Kidney glomerular epithelial cell (primary cell): ENCODE results near the gene HPX.
A peak's percentile ranks its signal among the peaks of the same experiment; 100 is the strongest.

Source experiments
- DNase-seq: peaks from one replicate; lab custom pipeline; 2025; lab: John Stamatoyannopoulos, UW

Gene HPX, protein sequence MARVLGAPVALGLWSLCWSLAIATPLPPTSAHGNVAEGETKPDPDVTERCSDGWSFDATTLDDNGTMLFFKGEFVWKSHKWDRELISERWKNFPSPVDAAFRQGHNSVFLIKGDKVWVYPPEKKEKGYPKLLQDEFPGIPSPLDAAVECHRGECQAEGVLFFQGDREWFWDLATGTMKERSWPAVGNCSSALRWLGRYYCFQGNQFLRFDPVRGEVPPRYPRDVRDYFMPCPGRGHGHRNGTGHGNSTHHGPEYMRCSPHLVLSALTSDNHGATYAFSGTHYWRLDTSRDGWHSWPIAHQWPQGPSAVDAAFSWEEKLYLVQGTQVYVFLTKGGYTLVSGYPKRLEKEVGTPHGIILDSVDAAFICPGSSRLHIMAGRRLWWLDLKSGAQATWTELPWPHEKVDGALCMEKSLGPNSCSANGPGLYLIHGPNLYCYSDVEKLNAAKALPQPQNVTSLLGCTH

DNA sequence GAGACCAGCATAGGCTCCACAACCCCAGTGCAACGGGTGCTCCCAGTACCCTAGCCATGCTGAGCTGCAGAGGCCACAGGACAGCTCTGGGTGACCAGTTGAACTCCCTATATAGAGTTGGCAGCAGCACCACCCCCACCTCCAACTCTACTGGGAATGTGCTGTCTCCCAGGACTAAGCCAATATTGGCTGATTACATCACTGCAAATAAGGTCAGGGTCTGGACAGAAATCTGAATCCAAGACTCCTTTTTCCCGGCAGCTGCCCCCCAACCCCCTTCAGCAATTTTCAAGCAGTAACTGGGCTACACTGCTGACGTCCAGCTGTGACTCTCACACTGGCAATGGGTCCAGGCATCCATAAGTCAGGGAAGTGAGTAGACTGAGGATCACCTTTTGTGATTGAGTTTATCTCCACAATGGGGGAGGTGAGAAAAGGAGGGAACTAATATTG is at the start of gene HPX:
HPX (minus strand) TSS at position 82 of the 453 bp plus-strand sequence; CDS start at position 58, 24 bp downstream.
- DNase-seq, result no peak

GRCh38 chr11:6489306-6489705 is 48.5 kb upstream of the HPX start:
- no peak for DNase-seq

GRCh38 chr11:6488821-6489220 is 48.0 kb upstream of the HPX start:
- no peak for DNase-seq

DNA sequence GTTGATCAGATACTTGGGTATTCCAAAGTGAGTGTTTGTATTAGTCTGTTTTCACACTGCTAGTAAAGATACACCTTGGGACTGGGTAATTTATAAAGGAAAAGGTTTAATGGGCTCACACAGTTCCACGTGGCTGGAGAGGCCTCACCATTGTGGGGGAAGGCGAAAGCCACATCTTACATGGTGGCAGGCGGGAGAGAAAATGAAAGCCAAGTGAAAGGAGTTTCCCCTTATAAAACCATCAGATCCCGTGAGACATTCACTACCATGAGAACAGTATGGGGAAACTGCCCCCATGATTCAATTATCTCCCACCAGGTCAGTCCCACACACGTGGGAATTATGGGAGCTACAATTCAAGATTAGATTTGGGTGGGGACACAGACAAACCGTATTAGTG is 47.6 kb upstream of the HPX start:
- DNase-seq, result no peak

GRCh38 chr11:6486938-6487337 is 46.2 kb upstream of the HPX start:
- DNase-seq, result no peak

- DNase-seq, result no peak
Observed at GRCh38 chr11:6486256-6486655, 45.5 kb upstream of the HPX start.

DNA sequence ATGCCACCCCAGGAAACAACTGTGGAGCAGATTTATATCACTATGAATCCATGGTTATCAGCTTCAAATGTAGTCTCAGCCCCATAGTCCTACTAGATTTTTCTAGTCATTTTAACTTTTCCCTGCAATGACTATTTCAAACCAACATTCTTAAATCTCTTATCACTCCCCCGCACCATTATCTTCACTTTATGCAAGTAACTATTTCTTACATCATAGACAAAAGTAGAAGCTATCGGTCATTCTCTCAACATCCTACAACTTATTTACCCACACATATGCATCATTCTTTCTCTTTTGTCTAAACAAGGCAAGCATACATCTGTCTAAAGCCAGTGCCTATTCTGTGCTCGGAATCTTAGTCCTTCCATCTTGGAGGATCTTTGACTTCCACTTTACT is 44.9 kb upstream of the HPX start:
- DNase-seq, result no peak

DNA sequence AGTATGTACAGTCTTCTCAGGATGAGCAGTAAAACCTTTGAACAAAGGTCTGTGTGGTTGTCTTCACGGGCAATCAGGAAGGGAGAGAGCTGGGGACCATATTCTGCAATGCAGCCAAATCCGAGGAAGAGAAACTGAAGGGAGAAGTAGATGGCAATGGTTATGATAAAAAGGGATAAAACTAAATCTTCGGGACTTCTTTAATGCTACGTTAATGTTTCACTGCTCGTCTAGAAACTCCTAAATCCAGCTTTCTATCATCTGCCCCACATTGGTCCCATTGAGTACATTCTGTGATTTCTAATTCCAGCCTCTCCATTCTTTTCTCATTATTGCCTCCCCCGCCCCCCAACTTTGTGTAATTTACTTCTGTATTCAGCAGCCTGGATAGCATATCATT is 42.2 kb upstream of the HPX start:
- no peak for DNase-seq

GRCh38 chr11:6482441-6482840 is 41.7 kb upstream of the HPX start:
- DNase-seq, result no peak

DNA sequence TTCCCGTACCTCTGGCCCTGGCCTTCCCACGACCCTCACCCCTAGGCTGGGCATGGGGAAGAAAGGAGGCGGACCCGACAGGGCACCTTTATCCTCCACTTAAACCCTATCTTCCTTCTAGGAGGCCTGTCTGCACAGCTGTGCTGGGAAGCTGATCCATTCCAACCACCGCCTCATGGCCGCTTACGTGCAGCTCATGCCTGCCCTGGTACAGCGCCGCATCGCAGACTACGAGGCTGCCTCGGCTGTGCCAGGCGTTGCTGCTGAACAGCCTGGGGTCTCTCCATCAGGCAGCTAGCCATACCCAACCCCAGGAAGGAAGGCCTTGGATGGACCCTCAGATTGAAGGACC is 41.1 kb upstream of the HPX start:
- DNase-seq, result no peak

- peak; percentile 95 for DNase-seq
Observed at GRCh38 chr11:6481012-6481923, 40.5 kb upstream of the HPX start, which contains the start of the genes ARFIP2 and TIMM10B. Gene ARFIP2, minus strand, starts transcription at chr11:6481331. Its CDS starts 910 bp downstream, at chr11:6480421. Gene TIMM10B, plus strand, starts transcription at chr11:6481501. Its CDS starts 16 bp downstream, at chr11:6481517.

DNA sequence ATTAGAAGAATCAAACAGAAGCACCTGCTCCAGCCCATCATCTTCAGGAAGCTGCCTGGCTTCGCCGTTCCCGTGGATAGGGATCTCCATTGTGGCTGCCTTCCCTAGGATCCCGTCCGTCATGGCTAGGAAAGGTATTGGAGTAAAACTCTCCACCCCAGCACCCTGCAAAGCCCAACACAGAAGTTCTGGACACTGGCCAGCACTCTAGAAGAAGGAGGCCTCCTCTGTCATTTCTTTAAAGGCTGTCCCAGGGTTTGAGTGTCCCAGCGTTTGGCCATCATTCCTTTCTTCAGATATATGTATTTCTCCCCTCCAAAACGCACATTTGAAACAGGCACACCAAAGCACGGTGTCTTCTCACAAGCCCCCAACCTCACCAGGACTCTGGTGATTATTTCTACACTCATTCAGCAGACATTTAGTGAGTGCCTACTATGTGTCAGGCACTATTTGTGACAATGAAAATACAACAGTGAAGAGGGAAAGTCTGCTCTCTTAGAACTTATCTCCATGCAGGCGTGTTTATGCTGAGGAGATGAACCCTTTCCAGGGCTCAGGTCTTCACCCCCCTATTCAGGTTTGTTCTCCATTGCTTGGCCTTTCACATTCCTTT is 39.6 kb upstream of the HPX start:
- no peak for DNase-seq

GRCh38 chr11:6476571-6476970 is 35.8 kb upstream of the HPX start:
- no peak for DNase-seq

DNA sequence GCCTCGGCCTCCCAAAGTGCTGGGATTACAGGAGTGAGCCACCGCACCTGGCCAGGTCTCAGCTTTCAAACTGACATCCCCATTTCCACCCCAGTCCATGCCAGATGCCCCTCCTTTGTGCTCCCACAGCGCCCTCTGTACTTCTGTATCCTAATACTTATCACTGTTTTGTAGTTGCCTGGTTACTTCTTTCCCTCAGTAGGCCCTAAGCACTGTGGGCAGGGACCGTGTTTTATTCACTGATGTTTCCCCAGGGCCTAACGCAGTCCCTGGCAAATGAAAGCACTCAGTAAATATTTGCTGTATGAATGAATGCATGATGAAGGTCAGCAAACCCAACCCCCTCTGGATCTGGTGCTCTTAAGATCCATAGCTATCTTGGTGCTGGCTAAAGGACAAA is 35.1 kb upstream of the HPX start:
- DNase-seq, result no peak

DNA sequence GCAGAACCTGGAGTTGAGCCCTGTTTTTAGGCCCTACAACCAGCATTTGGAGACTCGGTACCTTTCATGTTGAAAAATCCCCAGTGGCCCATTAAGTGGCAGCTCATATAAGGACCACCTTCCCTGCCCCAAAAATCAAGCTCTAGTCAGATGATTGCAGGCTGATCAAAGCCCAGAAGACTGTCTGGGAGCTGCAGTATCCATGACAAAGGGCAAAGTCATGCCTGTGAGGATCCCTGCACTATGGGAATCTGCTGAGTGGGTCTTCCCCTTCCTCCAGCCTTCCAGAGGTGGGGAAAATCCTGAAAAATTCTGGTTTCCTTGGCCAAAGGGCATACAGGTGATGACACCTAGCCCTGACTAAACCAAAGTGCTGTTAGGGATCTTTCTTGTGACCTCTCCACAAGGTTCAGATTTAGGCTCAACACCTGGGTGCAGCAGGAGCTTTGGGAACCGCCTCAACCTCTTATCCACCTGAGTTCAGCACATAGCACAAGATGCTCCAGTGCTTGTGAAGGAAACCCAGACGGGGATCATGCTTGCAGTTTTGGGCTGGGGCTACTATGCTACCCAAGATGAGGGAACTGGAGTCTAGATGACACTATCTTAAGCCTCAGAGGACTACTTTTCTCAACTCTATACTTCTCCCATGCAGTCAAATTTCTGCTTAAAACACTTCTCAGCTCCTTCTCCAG is 34.2 kb upstream of the HPX start:
- DNase-seq, result no peak

- no peak for DNase-seq
Observed at GRCh38 chr11:6474413-6474792, 33.6 kb upstream of the HPX start.

DNA sequence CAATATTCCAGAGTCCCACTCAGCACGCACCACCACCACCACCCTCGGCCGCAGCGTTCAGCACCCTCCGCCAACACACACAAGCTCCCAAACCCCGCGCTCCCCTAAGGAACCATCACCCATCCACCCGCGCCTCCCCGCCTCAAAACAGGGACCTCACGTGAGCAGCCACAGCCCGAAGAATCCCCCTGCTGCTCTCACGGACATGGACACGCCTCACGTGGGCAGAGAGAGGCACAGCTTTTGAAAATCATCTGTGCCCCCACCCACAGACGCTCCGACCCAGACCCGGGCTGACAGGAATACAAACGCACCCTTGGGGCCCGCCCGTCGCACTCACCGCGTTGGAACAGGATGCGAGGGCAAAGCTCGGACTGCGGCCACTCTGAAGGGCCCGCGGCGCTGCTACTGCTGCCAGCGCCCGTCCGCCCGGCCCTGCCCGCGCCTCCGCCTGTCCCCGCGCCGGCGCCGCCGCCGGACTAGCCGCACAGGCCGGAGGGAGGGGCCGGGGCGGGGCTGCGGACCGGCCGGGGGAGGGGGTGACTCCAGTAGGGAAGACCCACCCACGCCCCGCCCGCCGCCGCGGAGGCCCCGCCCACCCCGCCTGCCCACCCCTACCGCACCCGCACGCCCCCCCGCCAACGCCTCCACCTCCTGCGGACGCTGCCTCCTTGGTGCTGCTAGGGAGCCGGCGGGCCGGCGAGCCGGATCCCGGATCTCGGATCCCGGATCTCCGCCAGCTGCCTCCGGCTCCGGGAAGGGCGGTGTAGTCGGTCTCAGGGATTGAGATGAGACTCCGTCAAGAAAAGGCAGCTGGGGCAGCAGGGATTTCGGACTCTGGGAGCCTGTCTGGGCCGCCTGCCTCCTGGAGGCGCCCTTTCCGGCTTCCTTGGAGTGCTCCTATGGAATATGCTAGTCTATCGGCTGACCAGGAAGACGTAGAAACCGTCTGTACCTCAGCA is 32.9 kb upstream of the HPX start, which contains the start of gene TRIM3:
TRIM3 (minus strand) TSS at position 491 of the 962 bp plus-strand sequence. CDS start 8,246 bp downstream, outside the sequence.
- DNase-seq, result peak; percentile 84

GRCh38 chr11:6472934-6473333 is 32.1 kb upstream of the HPX start:
- DNase-seq, result no peak

DNA sequence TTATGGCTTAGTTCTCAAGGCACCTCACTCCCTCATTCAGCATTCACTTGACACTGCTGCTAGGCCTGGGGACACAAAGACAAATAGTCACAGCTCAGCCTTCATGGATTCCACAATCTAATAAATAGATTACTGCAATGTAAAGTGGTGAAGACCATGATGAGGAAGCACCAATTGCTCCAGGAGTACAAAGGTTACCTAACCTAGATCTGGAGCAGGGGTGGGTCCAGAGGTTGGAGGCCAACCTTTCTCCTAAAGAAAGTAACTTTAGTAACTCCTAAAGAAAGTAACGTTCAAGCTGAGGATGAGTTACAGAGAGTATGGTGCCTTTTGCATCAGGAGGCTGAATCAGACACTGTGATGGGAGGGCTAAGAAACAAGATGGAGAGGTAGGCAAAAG is 28.8 kb upstream of the HPX start:
- no peak for DNase-seq
